Activated CD8-positive, alpha-beta T cell treated with anti-CD3 and anti-CD28 coated beads, Interleukin-2, amount 10 ng/mL, durations not matched to agents 7 days and 5 days (primary cell): Measurements from ENCODE around the gene LMO7. TPM values are rescaled to one million over a fixed set of nuclear protein-coding genes. Genes with fewer than 3 reads are reported as not detected.
"Not testable (repeated sequence)": the region's sequence is repeated elsewhere in the genome, so short reads cannot be mapped to it uniquely, and the experiment has no call there.

Experiments
- ATAC-seq: fragments of 150-1000 bp; cut with Tn5 transposase; one replicate; pipeline ENCODE4 v1.10.0; 2021; ENCODE audit warnings: moderate library complexity
- CTCF ChIA-PET: fragments of 350-600 bp; sonication (Branson Sonifier 250); formaldehyde crosslinking; loops from one replicate; lab custom pipeline; 2021; ENCODE audit warnings: antibody characterized with exemption; lab: Charles Lee
- POLR2A ChIA-PET: fragments of 350-600 bp; sonication (Branson Sonifier 250); formaldehyde crosslinking; loops from one replicate; lab custom pipeline; 2021; ENCODE audit warnings: antibody characterized with exemption; lab: Charles Lee
- DNase-seq: peaks from one replicate; pipeline ENCODE4 v3.0.0-alpha.2; 2020
- H3K27ac Mint-ChIP-seq: one replicate; pipeline ENCODE4 v1.8.0; 2021; ENCODE audit warnings: mild to moderate bottlenecking, mixed read lengths
- H3K27me3 Mint-ChIP-seq: one replicate; pipeline ENCODE4 v1.8.0; 2021; ENCODE audit warnings: low read depth, mixed read lengths
- H3K36me3 Mint-ChIP-seq: one replicate; pipeline ENCODE4 v1.8.0; 2021; ENCODE audit warnings: low read depth, mixed read lengths
- H3K4me1 Mint-ChIP-seq: one replicate; pipeline ENCODE4 v1.8.0; 2021; ENCODE audit warnings: low read depth, mixed read lengths
- H3K4me3 Mint-ChIP-seq: one replicate; pipeline ENCODE4 v1.8.0; 2021; ENCODE audit warnings: mild to moderate bottlenecking, mixed read lengths
- H3K9me3 Mint-ChIP-seq: one replicate; pipeline ENCODE4 v1.8.0; 2022; ENCODE audit warnings: mixed read lengths; ENCODE audit not compliant: insufficient read depth
- total RNA-seq, 2 experiments: library from RNA; stranded (reverse); gene quantifications; one replicate each; pipeline ENCODE4 v1.2.3, GENCODE V29; 2021

Gene LMO7
- total RNA-seq, 2 experiments from 2014 or later, result 12.5 to 13.8 TPM

GRCh38 chr13:75780103-75780502 is 144.0 kb downstream of the LMO7 start:
- DNase-seq, H3K27me3 Mint-ChIP-seq, ATAC-seq, H3K4me1 Mint-ChIP-seq, POLR2A ChIA-PET, H3K27ac Mint-ChIP-seq, H3K9me3 Mint-ChIP-seq, H3K4me3 Mint-ChIP-seq: not testable (repeated sequence)
- peaks cover 14% of the 10 kb centered on the region for H3K36me3 Mint-ChIP-seq
- CTCF ChIA-PET, result interaction anchor here (1.7 kb wide), 1 partner anchor 84 kb away, joined by 5 read pairs; no protein-coding TSS in a partner anchor

GRCh38 chr13:75782985-75783384 is 146.9 kb downstream of the LMO7 start:
- no peak for ATAC-seq
- Mint-ChIP-seq H3K4me3 (no peak overlapping the region), H3K36me3 (peaks cover 14% of the 10 kb centered on the region), H3K9me3 (peaks cover 8% of the 10 kb centered on the region), H3K27me3 (no peaks in the 10 kb centered on the region), H3K27ac (no peak overlapping the region), H3K4me1 (no peaks in the 10 kb centered on the region)
- POLR2A ChIA-PET, result interaction anchor here (1.2 to 1.3 kb wide), 2 partner anchors 21 to 23 kb away, joined by 3 to 4 read pairs; no protein-coding TSS in a partner anchor
- CTCF ChIA-PET, result interaction anchor here (1.0 to 1.2 kb wide), 2 partner anchors 21 to 22 kb away, joined by 3 read pairs; no protein-coding TSS in a partner anchor
- no peak for DNase-seq

DNA sequence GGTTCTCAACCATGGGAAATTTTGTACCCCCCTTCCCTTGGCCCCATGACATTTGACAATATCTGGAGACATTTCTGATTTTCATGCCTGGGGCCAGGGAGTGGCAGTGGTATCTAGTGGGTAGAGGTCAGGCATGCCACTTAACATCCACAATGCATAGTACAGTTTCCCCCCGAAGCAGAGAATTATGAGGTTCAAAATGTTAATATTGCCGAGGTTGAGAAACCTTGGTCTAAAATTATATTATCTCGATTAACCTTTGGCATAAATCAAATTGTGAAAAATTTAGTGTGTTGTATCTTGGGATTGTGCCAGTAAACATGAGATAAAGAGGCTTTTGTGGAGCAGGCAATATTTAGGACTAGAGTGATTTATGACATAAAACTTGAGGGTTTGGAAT is 147.9 kb downstream of the LMO7 start:
- ATAC-seq (no peak), DNase-seq (no peak)
- CTCF ChIA-PET, result interaction anchor here (0.8 to 1.2 kb wide), 2 partner anchors 19 to 23 kb away, joined by 3 to 5 read pairs; no protein-coding TSS in a partner anchor
- POLR2A ChIA-PET, result no interaction called here
- Mint-ChIP-seq H3K9me3 (peaks cover 8% of the 10 kb centered on the region), H3K4me3 (no peak overlapping the region), H3K27ac (no peak overlapping the region), H3K36me3 (peaks cover 11% of the 10 kb centered on the region), H3K4me1 (no peaks in the 10 kb centered on the region), H3K27me3 (no peaks in the 10 kb centered on the region)

DNA sequence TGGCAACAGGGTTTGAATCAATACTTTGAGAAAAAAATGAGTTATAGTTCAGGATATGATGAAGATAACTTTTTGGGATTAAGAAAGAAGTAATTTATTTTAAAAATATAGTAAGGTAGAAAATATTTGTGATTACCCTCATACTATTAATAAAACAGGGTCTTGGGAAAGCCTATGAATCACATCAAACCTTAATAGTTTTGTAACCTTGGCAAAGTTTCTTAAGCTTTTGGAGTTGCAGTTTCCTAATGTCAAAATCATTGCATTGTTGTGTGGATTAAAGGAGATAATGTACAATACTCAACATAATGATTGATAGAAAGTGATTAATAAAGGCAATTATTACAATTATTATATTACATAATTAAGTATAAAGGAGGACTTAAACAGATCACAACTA is 149.0 kb downstream of the LMO7 start:
- no peak overlapping the region for H3K27ac Mint-ChIP-seq
- no peak for DNase-seq
- peaks cover 9% of the 10 kb centered on the region for H3K36me3 Mint-ChIP-seq
- no peak overlapping the region for H3K4me3 Mint-ChIP-seq
- peaks cover 3% of the 10 kb centered on the region for H3K9me3 Mint-ChIP-seq
- no peak for ATAC-seq
- CTCF ChIA-PET, result no interaction called here
- no peaks in the 10 kb centered on the region for H3K27me3 Mint-ChIP-seq
- no peaks in the 10 kb centered on the region for H3K4me1 Mint-ChIP-seq
- POLR2A ChIA-PET, result no interaction called here

GRCh38 chr13:75787249-75787928 is 151.3 kb downstream of the LMO7 start:
- H3K4me3 Mint-ChIP-seq, result no peak overlapping the region
- POLR2A ChIA-PET, result no interaction called here

DNA sequence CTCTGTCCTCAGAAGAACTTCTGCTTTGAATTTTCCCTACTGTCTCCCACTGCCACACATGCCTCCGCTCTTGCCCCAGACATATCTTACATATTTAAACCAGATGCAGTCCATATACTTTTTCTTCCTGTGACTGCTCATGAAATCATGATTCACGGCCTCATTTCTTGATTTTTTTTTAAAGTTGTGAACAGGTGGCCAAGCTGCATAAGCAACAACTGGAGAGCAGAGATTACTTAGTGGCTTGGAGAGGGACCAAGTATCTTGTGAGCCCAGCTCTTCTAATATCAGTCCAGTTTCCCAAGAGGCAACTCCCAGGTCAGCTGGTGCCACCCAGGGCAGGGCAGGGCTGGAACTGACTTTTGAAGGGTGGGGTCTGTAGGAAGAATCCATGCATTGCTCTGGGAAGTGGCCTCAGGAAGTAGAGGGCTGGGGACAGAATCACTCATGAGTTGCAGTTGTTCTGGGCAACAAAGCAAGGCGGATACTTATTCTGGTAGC is 152.4 kb downstream of the LMO7 start:
- no peak overlapping the region for H3K27ac Mint-ChIP-seq
- POLR2A ChIA-PET, result no interaction called here
- CTCF ChIA-PET, result no interaction called here
- DNase-seq, result no peak
- ATAC-seq, result no peak
- H3K4me1 Mint-ChIP-seq, result no peaks in the 10 kb centered on the region
- H3K4me3 Mint-ChIP-seq, result no peak overlapping the region
- H3K36me3 Mint-ChIP-seq, result no peaks in the 10 kb centered on the region
- no peaks in the 10 kb centered on the region for H3K9me3 Mint-ChIP-seq
- no peaks in the 10 kb centered on the region for H3K27me3 Mint-ChIP-seq

More at GRCh38 chr13:75787249-75787928, 151.3 kb downstream of the LMO7 start:
- Mint-ChIP-seq H3K27me3 (no peaks in the 10 kb centered on the region), H3K27ac (no peak overlapping the region), H3K4me1 (no peaks in the 10 kb centered on the region), H3K36me3 (peaks cover 5% of the 10 kb centered on the region), H3K9me3 (no peaks in the 10 kb centered on the region)
- DNase-seq (no peak), ATAC-seq (no peak)
- CTCF ChIA-PET, result no interaction called here

GRCh38 chr13:75789451-75790197 is 153.5 kb downstream of the LMO7 start:
- no peaks in the 10 kb centered on the region for H3K27me3 Mint-ChIP-seq
- no peaks in the 10 kb centered on the region for H3K4me1 Mint-ChIP-seq
- no peaks in the 10 kb centered on the region for H3K36me3 Mint-ChIP-seq
- no peak for ATAC-seq
- ChIA-PET CTCF (no interaction called here), POLR2A (no interaction called here)
- no peak overlapping the region for H3K27ac Mint-ChIP-seq
- H3K9me3 Mint-ChIP-seq, result no peaks in the 10 kb centered on the region
- no peak for DNase-seq
- no peak overlapping the region for H3K4me3 Mint-ChIP-seq

DNA sequence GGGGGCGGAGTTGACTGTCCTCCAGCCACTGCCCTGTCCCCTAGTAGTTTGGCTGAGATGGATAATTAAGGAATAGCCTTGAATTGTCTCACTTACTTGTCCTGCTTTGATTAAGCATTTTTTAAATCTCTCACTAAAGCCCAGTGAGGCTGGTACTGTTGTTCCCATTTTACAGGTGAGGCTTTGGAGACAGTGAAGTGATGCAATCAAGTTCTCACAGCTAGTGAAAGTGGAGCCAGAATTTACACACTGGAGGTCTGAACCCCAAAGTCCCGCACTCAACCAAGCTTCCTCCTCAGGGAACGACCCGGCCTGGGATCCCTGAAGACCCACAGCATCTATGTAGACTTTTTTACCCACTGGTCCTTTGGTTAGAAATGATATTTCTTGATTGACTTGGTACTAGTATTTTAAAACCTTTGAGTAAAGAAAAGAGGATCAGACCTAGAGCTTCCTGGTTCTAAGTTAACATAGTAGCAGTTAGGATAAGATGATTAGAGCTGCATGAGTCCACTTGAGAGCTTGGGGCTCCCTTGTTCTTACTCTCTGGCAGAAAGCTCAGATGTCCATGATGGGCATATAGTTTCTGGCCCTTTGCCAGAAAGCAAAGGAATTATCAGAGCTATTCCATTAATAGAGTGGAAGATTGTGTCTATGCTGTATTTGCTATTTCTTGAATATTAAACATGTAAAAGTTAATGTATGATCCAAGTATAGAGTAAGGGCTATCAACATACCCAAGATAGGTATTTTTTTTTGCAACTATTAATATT is 154.3 kb downstream of the LMO7 start:
- DNase-seq, result no peak
- no peak for ATAC-seq
- H3K27ac Mint-ChIP-seq, result no peak overlapping the region
- ChIA-PET POLR2A (no interaction called here), CTCF (interaction anchor here (2.8 kb wide), 1 partner anchor 86 kb away, joined by 6 read pairs; no protein-coding TSS in a partner anchor)
- no peaks in the 10 kb centered on the region for H3K36me3 Mint-ChIP-seq
- H3K27me3 Mint-ChIP-seq, result no peaks in the 10 kb centered on the region
- no peaks in the 10 kb centered on the region for H3K4me1 Mint-ChIP-seq
- H3K9me3 Mint-ChIP-seq, result no peaks in the 10 kb centered on the region
- H3K4me3 Mint-ChIP-seq, result no peak overlapping the region

DNA sequence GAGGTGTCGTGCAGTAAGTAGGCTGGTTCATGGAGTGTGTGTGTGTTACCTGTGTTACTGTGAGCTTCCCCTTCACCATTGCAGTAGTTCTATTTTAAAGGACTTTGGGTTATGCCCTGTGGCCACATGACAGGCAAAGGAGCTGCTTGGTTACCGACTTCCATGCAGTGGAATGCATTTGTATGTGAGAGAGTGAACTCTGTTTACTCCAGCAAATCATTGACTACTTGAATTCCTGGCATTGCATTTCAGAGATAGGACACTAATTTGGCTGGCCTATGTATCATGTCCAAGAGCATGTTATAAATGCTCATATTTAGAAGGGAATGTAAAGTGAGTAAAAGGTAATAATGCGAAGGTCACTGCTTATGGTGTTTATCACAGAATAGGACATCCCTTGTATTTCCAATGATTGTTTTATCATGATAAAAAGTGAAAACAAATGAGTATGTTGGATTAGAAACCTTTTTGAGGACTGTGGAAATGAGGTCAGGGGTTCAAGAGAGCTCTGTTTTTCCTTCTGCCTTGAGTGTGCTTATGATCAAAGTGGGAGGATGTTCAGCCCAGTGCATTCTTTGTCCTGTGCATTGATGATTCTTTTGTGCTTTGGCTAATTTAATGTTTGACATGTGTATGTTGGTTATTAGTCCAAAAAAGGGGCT is 156.5 kb downstream of the LMO7 start:
- CTCF ChIA-PET, result interaction anchor here (0.6 to 2.8 kb wide), 3 partner anchors 16 to 1092 kb away, joined by 3 to 6 read pairs (median 3); no protein-coding TSS in a partner anchor
- H3K4me3 Mint-ChIP-seq, result no peak overlapping the region
- peaks cover 3% of the 10 kb centered on the region for H3K4me1 Mint-ChIP-seq
- DNase-seq (no peak), ATAC-seq (no peak)
- POLR2A ChIA-PET, result no interaction called here
- H3K9me3 Mint-ChIP-seq, result no peaks in the 10 kb centered on the region
- no peaks in the 10 kb centered on the region for H3K27me3 Mint-ChIP-seq
- no peak overlapping the region for H3K27ac Mint-ChIP-seq
- H3K36me3 Mint-ChIP-seq, result peaks cover 3% of the 10 kb centered on the region

- POLR2A ChIA-PET, DNase-seq, H3K36me3 Mint-ChIP-seq, H3K9me3 Mint-ChIP-seq, H3K4me1 Mint-ChIP-seq, H3K27me3 Mint-ChIP-seq, ATAC-seq, H3K27ac Mint-ChIP-seq, H3K4me3 Mint-ChIP-seq: not testable (repeated sequence)
- CTCF ChIA-PET, result interaction anchor here (1.2 to 1.3 kb wide), 2 partner anchors 98 to 1092 kb away, joined by 3 to 6 read pairs; no protein-coding TSS in a partner anchor
These were observed 157.0 kb downstream of the LMO7 start for GRCh38 chr13:75793188-75793567.

GRCh38 chr13:75794663-75795062 is 158.5 kb downstream of the LMO7 start:
- POLR2A ChIA-PET, result no interaction called here
- CTCF ChIA-PET, result interaction anchor here (1.3 to 1.5 kb wide), 2 partner anchors 34 to 99 kb away, joined by 4 to 6 read pairs; no protein-coding TSS in a partner anchor
- DNase-seq (no peak), ATAC-seq (no peak)
- H3K4me3 Mint-ChIP-seq, result no peak overlapping the region
- H3K36me3 Mint-ChIP-seq, result peaks cover 3% of the 10 kb centered on the region
- no peak overlapping the region for H3K27ac Mint-ChIP-seq
- H3K27me3 Mint-ChIP-seq, result no peaks in the 10 kb centered on the region
- no peaks in the 10 kb centered on the region for H3K9me3 Mint-ChIP-seq
- H3K4me1 Mint-ChIP-seq, result peaks cover 8% of the 10 kb centered on the region
